ENCODE results near the gene CRABP1.

Gene CRABP1

GRCh38 chr15:78340231-78341056 lies at the start of gene CRABP1:
CRABP1 (plus strand) TSS chr15:78340353; CDS start chr15:78340429, 76 bp downstream.
- H3K36me3 ChIP-seq (ENCODE audit: insufficient read depth, low read length): no peaks in the 10 kb centered on the region; the same call in 1 of the 2 replicates
- H3K27ac ChIP-seq: no peak within 1 kb of the TSS
- H3K9me3 ChIP-seq (ENCODE audit: low read depth, low read length): no peaks in the 10 kb centered on the region
- TF ChIP-seq EZH2 (IDR thresholded peaks at IDR 0.05): no peak
- TF ChIP-seq POLR2AphosphoS5 (IDR thresholded peaks at IDR 0.05; ENCODE audit: borderline replicate concordance, low read depth, low read length): peak; percentile 51; the same call in 1 of the 2 replicates
- peak within 1 kb of the TSS; percentile 76 for H3K4me3 ChIP-seq
- no peak for DNase-seq (ENCODE audit: low read depth, low spot score)
- H3K9ac ChIP-seq (ENCODE audit: insufficient read length): peak within 1 kb of the TSS; percentile 28

GRCh38 chr15:78291052-78291451 lies 49.1 kb upstream of the CRABP1 start:
- Histone ChIP-seq H3K4me3 (no peak overlapping the region), H3K36me3 (ENCODE audit: insufficient read depth, low read length) (peaks cover 39% of the 10 kb centered on the region), H3K9ac (ENCODE audit: insufficient read length) (no peak overlapping the region), H3K27ac (no peak overlapping the region), H3K9me3 (ENCODE audit: low read depth, low read length) (no peaks in the 10 kb centered on the region)
- TF ChIP-seq EZH2 (IDR thresholded peaks at IDR 0.05) (no peak), POLR2AphosphoS5 (IDR thresholded peaks at IDR 0.05; ENCODE audit: borderline replicate concordance, low read depth, low read length) (no peak), FOXP2 (optimal IDR thresholded peaks at IDR 0.05; ENCODE audit: control extremely low read depth, extremely low read length, insufficient read depth) (no peak)
- DNase-seq (ENCODE audit: low read depth, low spot score): no peak

GRCh38 chr15:78291698-78292097 lies 48.5 kb upstream of the CRABP1 start:
- no peak overlapping the region for H3K9ac ChIP-seq (ENCODE audit: insufficient read length)
- no peak overlapping the region for H3K27ac ChIP-seq
- peaks cover 39% of the 10 kb centered on the region for H3K36me3 ChIP-seq (ENCODE audit: insufficient read depth, low read length)
- no peaks in the 10 kb centered on the region for H3K9me3 ChIP-seq (ENCODE audit: low read depth, low read length)
- H3K4me3 ChIP-seq: no peak overlapping the region
- DNase-seq (ENCODE audit: low read depth, low spot score): no peak
- TF ChIP-seq FOXP2 (optimal IDR thresholded peaks at IDR 0.05; ENCODE audit: control extremely low read depth, extremely low read length, insufficient read depth): no peak
- TF ChIP-seq EZH2 (IDR thresholded peaks at IDR 0.05): no peak
- no peak for TF ChIP-seq POLR2AphosphoS5 (IDR thresholded peaks at IDR 0.05; ENCODE audit: borderline replicate concordance, low read depth, low read length)

GRCh38 chr15:78292219-78292618 lies 47.9 kb upstream of the CRABP1 start:
- H3K9me3 ChIP-seq (ENCODE audit: low read depth, low read length): no peaks in the 10 kb centered on the region
- H3K4me3 ChIP-seq: no peak overlapping the region
- DNase-seq (ENCODE audit: low read depth, low spot score): no peak
- TF ChIP-seq POLR2AphosphoS5 (IDR thresholded peaks at IDR 0.05; ENCODE audit: borderline replicate concordance, low read depth, low read length): no peak
- TF ChIP-seq EZH2 (IDR thresholded peaks at IDR 0.05): no peak
- no peak for TF ChIP-seq FOXP2 (optimal IDR thresholded peaks at IDR 0.05; ENCODE audit: control extremely low read depth, extremely low read length, insufficient read depth)
- H3K9ac ChIP-seq (ENCODE audit: insufficient read length): no peak overlapping the region
- peaks cover 36% of the 10 kb centered on the region for H3K36me3 ChIP-seq (ENCODE audit: insufficient read depth, low read length)
- no peak overlapping the region for H3K27ac ChIP-seq

GRCh38 chr15:78299101-78299930 lies 40.8 kb upstream of the CRABP1 start, which contains the start of gene SKIC8:
SKIC8 (minus strand) TSS chr15:78299609; CDS start chr15:78295686, 3,923 bp downstream.
- peak within 1 kb of the TSS; percentile 89 for H3K4me3 ChIP-seq
- DNase-seq (ENCODE audit: low read depth, low spot score): peak; percentile 72
- TF ChIP-seq POLR2AphosphoS5 (IDR thresholded peaks at IDR 0.05; ENCODE audit: borderline replicate concordance, low read depth, low read length): peak; percentile 91
- no peak for TF ChIP-seq EZH2 (IDR thresholded peaks at IDR 0.05)
- peak; percentile 11 for TF ChIP-seq FOXP2 (optimal IDR thresholded peaks at IDR 0.05; ENCODE audit: control extremely low read depth, extremely low read length, insufficient read depth)
- peak within 1 kb of the TSS; percentile 90 for H3K27ac ChIP-seq
- peak within 1 kb of the TSS; percentile 90 for H3K9ac ChIP-seq (ENCODE audit: insufficient read length)
- no peaks in the 10 kb centered on the region for H3K9me3 ChIP-seq (ENCODE audit: low read depth, low read length)
- H3K36me3 ChIP-seq (ENCODE audit: insufficient read depth, low read length): no peaks in the 10 kb centered on the region

GRCh38 chr15:78301326-78301725 lies 38.8 kb upstream of the CRABP1 start:
- Histone ChIP-seq H3K27ac (peak overlapping the region; percentile 38), H3K36me3 (ENCODE audit: insufficient read depth, low read length) (no peaks in the 10 kb centered on the region), H3K9me3 (ENCODE audit: low read depth, low read length) (no peaks in the 10 kb centered on the region), H3K4me3 (no peak overlapping the region), H3K9ac (ENCODE audit: insufficient read length) (no peak overlapping the region)
- no peak for DNase-seq (ENCODE audit: low read depth, low spot score)
- no peak for TF ChIP-seq POLR2AphosphoS5 (IDR thresholded peaks at IDR 0.05; ENCODE audit: borderline replicate concordance, low read depth, low read length)
- no peak for TF ChIP-seq FOXP2 (optimal IDR thresholded peaks at IDR 0.05; ENCODE audit: control extremely low read depth, extremely low read length, insufficient read depth)
- no peak for TF ChIP-seq EZH2 (IDR thresholded peaks at IDR 0.05)

GRCh38 chr15:78301828-78302227 lies 38.3 kb upstream of the CRABP1 start:
- H3K9ac ChIP-seq (ENCODE audit: insufficient read length): no peak overlapping the region
- H3K9me3 ChIP-seq (ENCODE audit: low read depth, low read length): no peaks in the 10 kb centered on the region
- H3K4me3 ChIP-seq: no peak overlapping the region
- TF ChIP-seq FOXP2 (optimal IDR thresholded peaks at IDR 0.05; ENCODE audit: control extremely low read depth, extremely low read length, insufficient read depth): no peak
- DNase-seq (ENCODE audit: low read depth, low spot score): no peak
- H3K27ac ChIP-seq: peak overlapping the region; percentile 38
- H3K36me3 ChIP-seq (ENCODE audit: insufficient read depth, low read length): no peaks in the 10 kb centered on the region

- Histone ChIP-seq H3K4me3 (no peak overlapping the region), H3K9me3 (ENCODE audit: low read depth, low read length) (no peaks in the 10 kb centered on the region), H3K27ac (peak overlapping the region; percentile 38; the same call in 1 of the 2 replicates), H3K36me3 (ENCODE audit: insufficient read depth, low read length) (no peaks in the 10 kb centered on the region), H3K9ac (ENCODE audit: insufficient read length) (peak overlapping the region; percentile 25)
- TF ChIP-seq FOXP2 (optimal IDR thresholded peaks at IDR 0.05; ENCODE audit: control extremely low read depth, extremely low read length, insufficient read depth) (no peak), POLR2AphosphoS5 (IDR thresholded peaks at IDR 0.05; ENCODE audit: borderline replicate concordance, low read depth, low read length) (no peak), EZH2 (IDR thresholded peaks at IDR 0.05) (no peak)
- DNase-seq (ENCODE audit: low read depth, low spot score): no peak
These were observed 37.4 kb upstream of the CRABP1 start for GRCh38 chr15:78302579-78303312.
